ENCODE data around the gene CEACAM4.
A peak's percentile ranks its signal among the peaks of the same experiment; 100 is the strongest.
"Not testable (repeated sequence)": the region's sequence is repeated elsewhere in the genome, so short reads cannot be mapped to it uniquely, and the experiment has no call there.

The CEACAM4 gene

DNA sequence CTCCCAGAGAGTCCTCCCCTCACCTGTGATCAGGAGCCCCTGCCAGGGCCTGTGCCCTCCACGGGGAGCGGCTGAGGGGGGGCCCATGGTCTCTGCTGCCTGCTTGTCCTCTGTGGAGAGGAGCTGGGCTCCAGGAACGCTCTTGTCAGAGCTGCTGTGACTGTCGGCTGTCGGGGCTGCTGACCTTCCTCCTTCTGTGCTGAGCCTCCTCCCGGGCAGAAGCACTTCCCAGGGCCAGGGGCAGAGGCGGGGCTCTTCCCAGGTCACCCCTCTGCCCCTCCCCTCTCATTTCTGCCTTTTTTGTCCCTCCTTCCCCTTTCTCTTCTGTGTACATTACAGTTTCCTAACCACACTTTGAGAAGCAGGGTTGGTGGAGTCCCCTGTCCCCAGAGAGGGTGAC, at the start of gene CEACAM4:
TSS of gene CEACAM4 (minus strand) at position 198 of the 400 bp plus-strand sequence. CDS start at position 87, 111 bp downstream.
- DNase-seq (ENCODE audit: low spot score) = no peak

- DNase-seq (ENCODE audit: low spot score) = no peak
These were observed 44.6 kb upstream of the CEACAM4 start for GRCh38 chr19:41671486-41671885.

DNA sequence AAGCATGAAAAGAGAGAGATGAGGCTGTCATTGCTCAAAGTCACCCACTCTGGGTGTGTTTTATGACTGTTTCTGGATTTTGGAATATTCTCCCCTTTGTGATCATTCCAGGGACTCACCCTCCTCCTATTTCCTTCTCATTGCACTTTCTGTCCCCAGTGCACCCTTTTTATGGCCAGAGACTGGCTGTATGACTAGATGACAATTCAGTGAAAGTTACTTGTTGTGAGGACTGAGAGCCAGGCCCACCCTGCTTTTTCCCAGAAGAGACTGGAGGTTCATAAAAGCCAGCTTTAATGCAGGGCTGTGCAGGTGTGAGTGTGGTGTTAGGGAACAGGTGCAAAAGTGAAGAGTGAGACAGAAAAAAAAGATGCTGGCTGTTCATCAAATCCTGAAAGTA, 43.9 kb upstream of the CEACAM4 start:
- DNase-seq (ENCODE audit: low spot score) = no peak

DNA sequence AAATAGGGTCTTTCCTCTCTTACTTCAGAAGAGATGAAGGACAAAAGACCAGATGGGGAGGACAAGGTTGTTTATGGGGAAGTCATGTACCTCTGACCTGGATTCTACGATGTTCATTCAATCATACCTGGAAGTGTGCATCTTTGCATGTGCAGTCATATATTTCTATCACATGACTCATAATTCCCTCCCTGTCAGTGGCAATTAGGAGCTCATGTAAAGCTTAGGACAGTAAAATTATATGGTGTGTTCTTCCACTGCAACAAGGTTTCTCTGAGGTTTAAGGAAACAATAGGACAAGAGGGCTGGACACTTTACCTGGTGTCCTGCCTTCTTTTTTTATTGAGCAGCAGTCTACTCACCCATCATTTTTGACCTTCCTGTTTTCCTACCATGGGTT, 41.4 kb upstream of the CEACAM4 start:
- no peak for DNase-seq (ENCODE audit: low spot score)

DNA sequence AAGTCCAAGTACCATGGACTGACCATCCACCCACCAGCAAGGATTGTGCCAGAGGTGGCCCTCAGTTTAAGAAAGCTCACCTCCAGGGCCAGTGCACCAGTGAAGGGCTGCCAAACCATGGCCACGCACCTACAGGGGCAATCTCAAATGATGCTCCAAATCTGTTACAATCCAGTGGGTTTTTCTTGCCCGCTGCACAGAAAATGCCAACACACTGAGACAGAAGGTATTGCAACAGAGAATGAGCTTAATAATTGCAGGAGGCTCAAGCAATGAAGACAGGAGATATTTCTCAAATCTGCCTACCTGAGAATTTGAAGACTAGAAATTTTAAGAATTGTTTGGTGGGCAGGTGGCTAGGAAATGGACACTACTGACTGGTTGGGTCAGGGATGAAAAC, 39.2 kb upstream of the CEACAM4 start:
- DNase-seq (ENCODE audit: low spot score) = no peak

DNA sequence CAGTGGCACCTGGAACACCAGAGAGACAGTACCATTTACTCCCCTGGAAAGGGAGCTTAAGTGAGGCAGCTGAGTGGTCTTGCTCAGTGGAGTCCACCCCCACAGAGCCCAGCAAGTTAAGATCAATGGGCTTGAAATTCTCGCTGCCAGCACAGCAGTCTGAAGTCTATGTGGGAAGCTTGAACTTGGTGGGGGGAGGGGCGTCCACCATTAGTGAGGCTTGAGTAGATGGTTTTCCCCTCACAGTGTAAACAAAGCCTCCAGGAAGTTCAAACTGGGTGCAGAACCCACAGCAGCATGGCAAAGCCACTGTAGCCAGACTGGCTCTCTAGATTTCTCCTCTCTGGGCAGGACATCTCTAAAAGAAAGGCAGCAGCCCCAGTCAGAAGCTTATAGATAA, 30.3 kb upstream of the CEACAM4 start:
- DNase-seq (ENCODE audit: low spot score) = no peak

DNA sequence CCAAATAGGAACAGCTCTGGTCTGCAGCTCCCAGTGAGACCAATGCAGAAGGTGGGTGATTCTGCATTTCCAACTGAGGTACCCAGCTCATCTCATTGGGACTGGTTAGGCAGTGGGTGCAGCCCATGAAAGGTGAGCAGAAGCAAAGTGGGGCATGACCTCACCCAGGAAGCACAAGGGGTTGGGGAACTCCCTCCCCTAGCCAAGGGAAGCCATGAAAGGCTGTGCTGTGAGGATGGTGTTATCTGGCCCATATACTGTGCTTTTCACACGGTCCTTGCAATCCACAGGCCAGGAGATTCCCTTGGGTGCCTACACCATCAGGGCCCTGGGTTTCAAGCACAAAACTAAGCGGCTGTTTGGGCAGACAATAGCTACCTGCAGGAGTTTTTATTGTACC, 29.9 kb upstream of the CEACAM4 start:
- not testable (repeated sequence) for DNase-seq (ENCODE audit: low spot score)

GRCh38 chr19:41652250-41652649, 25.4 kb upstream of the CEACAM4 start:
- no peak for DNase-seq (ENCODE audit: low spot score)

GRCh38 chr19:41649827-41650226, 23.0 kb upstream of the CEACAM4 start:
- DNase-seq (ENCODE audit: low spot score) = no peak

DNA sequence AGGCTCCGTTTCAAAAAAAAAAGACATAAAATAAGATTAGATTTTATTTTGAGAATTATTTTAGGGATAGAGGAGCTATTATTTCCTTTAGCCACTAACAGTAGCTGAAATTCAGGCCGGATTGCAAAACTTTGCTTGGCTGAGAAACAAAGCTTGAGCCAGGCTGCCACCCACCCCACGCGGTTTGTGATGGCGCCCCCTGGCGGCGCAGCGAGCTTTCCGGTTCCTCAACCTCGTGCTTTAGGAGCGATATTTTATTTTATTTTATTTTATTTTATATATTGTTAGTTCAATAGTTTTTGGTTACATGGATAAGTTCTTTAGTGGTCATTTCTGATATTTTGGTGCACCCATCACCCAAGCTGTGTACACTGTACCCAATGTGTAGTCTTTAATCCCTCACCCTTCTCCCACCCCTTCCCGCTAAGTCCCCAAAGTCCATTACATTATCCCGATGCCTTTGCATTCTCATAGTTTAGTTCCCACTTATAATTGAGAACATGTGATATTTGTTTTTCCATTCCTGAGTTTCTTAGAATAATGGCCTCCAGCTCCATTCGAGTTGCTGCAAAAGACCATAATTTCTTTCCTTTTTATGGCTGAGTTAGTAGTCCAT, 19.8 kb upstream of the CEACAM4 start:
- DNase-seq (ENCODE audit: low spot score) = peak; percentile 32

DNA sequence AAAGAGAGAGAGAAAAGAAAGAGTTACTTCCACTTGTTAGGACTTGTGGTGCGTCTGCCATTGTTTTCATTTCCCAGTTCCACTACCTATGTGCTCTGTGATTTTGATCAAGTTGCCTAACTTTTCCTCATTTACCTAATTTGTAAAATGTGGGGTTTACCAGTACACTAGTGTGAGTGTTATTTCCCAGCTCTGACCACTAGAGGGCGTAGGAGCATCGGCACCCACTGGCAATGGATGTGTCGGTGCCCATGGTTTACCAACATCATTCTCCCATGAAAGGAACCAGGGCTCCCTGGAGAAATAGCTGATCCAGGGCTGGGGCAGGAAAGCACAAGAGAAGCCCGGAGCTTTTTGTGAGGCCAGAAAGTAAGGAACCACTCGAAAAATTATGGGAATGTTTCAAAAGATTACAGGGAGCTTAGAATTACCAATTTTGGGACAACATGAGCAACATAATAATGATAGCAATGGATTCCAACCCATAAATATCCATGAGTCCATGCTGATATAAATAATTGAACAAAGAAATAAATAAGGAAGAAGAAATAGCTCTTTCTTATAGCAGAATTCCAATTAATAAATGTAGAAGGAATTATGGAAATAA, 15.1 kb upstream of the CEACAM4 start:
- DNase-seq (ENCODE audit: low spot score) = peak; percentile 82

GRCh38 chr19:41638641-41639081, 11.8 kb upstream of the CEACAM4 start:
- no peak for DNase-seq (ENCODE audit: low spot score)

DNA sequence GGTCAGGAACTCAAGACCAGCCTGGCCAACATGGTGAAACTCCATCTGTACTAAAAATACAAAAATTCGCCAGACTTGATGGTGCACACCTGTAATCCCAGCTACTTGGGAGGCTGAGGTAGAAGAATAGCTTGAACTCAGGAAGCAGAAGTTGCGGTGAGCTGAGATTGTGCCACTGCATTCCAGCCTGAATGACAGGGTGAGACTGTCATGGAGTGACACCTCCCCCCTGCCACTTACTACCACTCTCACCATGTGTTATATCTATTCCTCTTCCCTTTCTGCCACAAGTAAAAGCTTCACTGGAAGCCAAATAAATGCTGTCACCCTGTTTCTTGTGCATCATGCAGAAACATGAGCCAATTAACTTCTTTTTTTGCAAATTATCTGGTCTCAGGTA, 10.6 kb upstream of the CEACAM4 start:
- no peak for DNase-seq (ENCODE audit: low spot score)

DNA sequence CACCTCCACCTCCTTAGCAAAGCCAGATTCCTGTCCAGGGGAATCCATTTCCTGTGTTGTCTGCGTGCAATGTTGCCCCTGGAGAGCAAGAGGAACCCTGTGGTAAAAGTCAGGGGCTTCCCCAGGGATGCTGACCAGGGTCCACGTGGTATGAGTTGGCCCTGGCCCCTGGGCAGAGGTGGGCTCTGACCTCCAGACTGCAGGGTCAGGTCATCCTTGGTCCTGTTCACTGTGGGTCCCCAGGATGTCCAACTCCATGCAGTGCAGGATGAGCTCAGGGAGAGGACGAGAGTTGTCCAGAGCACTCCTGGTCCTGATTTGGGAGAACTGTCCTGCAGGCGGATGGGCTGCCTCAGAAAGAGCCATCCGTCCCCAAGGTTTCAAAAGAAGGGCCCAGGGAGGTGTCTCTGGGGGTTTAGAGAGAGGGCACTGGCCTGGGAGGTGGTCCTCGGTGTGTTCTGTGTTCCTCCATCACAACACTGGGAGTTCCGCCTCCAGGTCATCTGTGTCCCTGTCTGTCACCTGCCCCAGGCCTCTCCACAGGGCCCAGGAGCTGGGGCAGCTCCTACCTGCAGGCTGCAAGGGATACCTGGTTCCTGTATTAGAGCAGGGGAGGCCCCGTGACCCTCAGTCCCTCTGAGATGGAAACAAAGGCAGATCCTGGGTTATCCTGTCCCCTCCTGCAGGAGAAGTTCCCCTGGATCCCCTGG, 1.2 kb upstream of the CEACAM4 start:
- no peak for DNase-seq (ENCODE audit: low spot score)

- no peak for DNase-seq (ENCODE audit: low spot score)
These were observed 596 bp downstream of the CEACAM4 start for GRCh38 chr19:41626278-41626677.

GRCh38 chr19:41624937-41625336, 1.9 kb downstream of the CEACAM4 start:
- DNase-seq (ENCODE audit: low spot score) = no peak

DNA sequence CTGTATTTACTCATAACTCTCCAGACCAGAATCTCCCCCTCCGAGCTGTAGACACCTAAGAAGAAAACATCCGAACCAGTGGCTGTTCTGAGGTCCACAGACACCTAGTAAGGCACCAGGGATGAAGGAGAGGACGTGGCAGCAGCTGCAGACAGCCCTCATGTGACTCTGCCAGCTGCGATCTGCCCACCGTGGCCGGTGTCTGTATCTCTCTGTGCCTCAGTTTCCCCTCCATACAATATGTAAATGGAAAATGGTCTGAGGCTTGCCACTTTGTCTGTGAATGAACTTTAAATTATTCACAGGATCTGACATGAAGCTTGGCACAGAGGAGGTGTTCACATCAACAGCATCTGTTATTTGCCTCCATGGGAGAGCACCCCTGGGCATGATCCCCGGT, 2.4 kb downstream of the CEACAM4 start:
- no peak for DNase-seq (ENCODE audit: low spot score)

- DNase-seq (ENCODE audit: low spot score) = no peak
These were observed 3.5 kb downstream of the CEACAM4 start for GRCh38 chr19:41623360-41623759.

GRCh38 chr19:41621654-41622053, 5.2 kb downstream of the CEACAM4 start:
- no peak for DNase-seq (ENCODE audit: low spot score)

- DNase-seq (ENCODE audit: low spot score) = no peak
These were observed 5.6 kb downstream of the CEACAM4 start for GRCh38 chr19:41621226-41621625.

GRCh38 chr19:41620171-41620570, 6.7 kb downstream of the CEACAM4 start:
- no peak for DNase-seq (ENCODE audit: low spot score)

DNA sequence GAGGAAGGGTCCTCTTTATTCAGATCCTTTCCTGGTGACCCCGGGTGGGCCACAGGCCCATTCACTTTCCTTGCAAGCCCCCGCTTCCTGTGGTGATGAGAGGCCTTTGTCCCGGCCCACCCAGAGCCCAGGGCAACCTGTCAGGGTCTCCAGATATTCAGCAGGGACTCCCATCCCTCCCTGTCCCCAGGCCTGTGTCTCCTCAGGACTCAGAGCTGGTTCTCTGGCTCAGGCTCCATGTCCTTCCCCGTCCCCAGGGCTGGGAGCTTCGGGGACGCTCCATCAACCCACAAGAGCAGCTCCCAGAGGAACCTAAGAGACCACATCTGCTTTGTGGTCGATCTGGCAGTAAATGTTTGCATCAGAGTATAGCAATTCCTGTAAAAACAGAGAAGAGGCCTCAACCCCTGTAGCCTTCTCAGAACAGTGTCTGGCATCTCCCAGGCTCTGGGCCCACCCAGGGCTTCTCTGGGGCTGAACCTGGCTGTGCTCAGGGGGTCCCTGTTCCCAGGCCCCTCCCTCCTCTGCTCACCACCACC, 7.8 kb downstream of the CEACAM4 start:
- DNase-seq (ENCODE audit: low spot score) = no peak
